ENCODE results near the gene CCNK.

CCNK gene

GRCh38 chr14:99468836-99469592 is 12.2 kb upstream of the CCNK start:
- Histone ChIP-seq H3K4me1 (ENCODE audit: control insufficient read depth, insufficient read depth, low read length) (peaks cover 4% of the 10 kb centered on the region), H3K36me3 (ENCODE audit: control insufficient read depth, insufficient read depth, low read length) (peaks cover 3% of the 10 kb centered on the region), H3K27me3 (ENCODE audit: control insufficient read depth, insufficient read depth, low read length) (no peaks in the 10 kb centered on the region), H3K9ac (ENCODE audit: low read length) (no peak overlapping the region), H3K4me3 (ENCODE audit: low read length) (no peak overlapping the region), H3K27ac (ENCODE audit: low read depth, low read length) (no peak overlapping the region)

GRCh38 chr14:99471731-99472130 is 9.5 kb upstream of the CCNK start:
- H3K4me3 ChIP-seq (ENCODE audit: low read length) = no peak overlapping the region
- H3K27me3 ChIP-seq (ENCODE audit: control insufficient read depth, insufficient read depth, low read length) = no peaks in the 10 kb centered on the region
- no peaks in the 10 kb centered on the region for H3K36me3 ChIP-seq (ENCODE audit: control insufficient read depth, insufficient read depth, low read length)
- H3K9ac ChIP-seq (ENCODE audit: low read length) = no peak overlapping the region
- no peak overlapping the region for H3K27ac ChIP-seq (ENCODE audit: low read depth, low read length)
- H3K4me1 ChIP-seq (ENCODE audit: control insufficient read depth, insufficient read depth, low read length) = peaks cover 4% of the 10 kb centered on the region

- Histone ChIP-seq H3K9ac (ENCODE audit: low read length) (no peak overlapping the region), H3K4me1 (ENCODE audit: control insufficient read depth, insufficient read depth, low read length) (no peaks in the 10 kb centered on the region), H3K36me3 (ENCODE audit: control insufficient read depth, insufficient read depth, low read length) (no peaks in the 10 kb centered on the region)
Measured at GRCh38 chr14:99472937-99473336, 8.3 kb upstream of the CCNK start.

GRCh38 chr14:99473458-99473857 is 7.8 kb upstream of the CCNK start:
- Histone ChIP-seq H3K27me3 (ENCODE audit: control insufficient read depth, insufficient read depth, low read length) (no peaks in the 10 kb centered on the region), H3K4me1 (ENCODE audit: control insufficient read depth, insufficient read depth, low read length) (no peaks in the 10 kb centered on the region), H3K4me3 (ENCODE audit: low read length) (no peak overlapping the region), H3K27ac (ENCODE audit: low read depth, low read length) (no peak overlapping the region), H3K9ac (ENCODE audit: low read length) (no peak overlapping the region), H3K36me3 (ENCODE audit: control insufficient read depth, insufficient read depth, low read length) (no peaks in the 10 kb centered on the region)

More at GRCh38 chr14:99472937-99473336, 8.3 kb upstream of the CCNK start:
- Histone ChIP-seq H3K27ac (ENCODE audit: low read depth, low read length) (no peak overlapping the region), H3K27me3 (ENCODE audit: control insufficient read depth, insufficient read depth, low read length) (no peaks in the 10 kb centered on the region), H3K4me3 (ENCODE audit: low read length) (no peak overlapping the region)

- peaks cover 10% of the 10 kb centered on the region for H3K4me1 ChIP-seq (ENCODE audit: control insufficient read depth, insufficient read depth, low read length)
- no peak overlapping the region for H3K4me3 ChIP-seq (ENCODE audit: low read length)
- H3K9ac ChIP-seq (ENCODE audit: low read length) = no peak overlapping the region
- no peak overlapping the region for H3K27ac ChIP-seq (ENCODE audit: low read depth, low read length)
- H3K36me3 ChIP-seq (ENCODE audit: control insufficient read depth, insufficient read depth, low read length) = no peaks in the 10 kb centered on the region
- no peaks in the 10 kb centered on the region for H3K27me3 ChIP-seq (ENCODE audit: control insufficient read depth, insufficient read depth, low read length)
Measured at GRCh38 chr14:99475179-99475578, 6.0 kb upstream of the CCNK start.

GRCh38 chr14:99475660-99476059 is 5.5 kb upstream of the CCNK start:
- peaks cover 10% of the 10 kb centered on the region for H3K4me1 ChIP-seq (ENCODE audit: control insufficient read depth, insufficient read depth, low read length)
- H3K36me3 ChIP-seq (ENCODE audit: control insufficient read depth, insufficient read depth, low read length) = no peaks in the 10 kb centered on the region
- no peak overlapping the region for H3K9ac ChIP-seq (ENCODE audit: low read length)
- no peaks in the 10 kb centered on the region for H3K27me3 ChIP-seq (ENCODE audit: control insufficient read depth, insufficient read depth, low read length)
- no peak overlapping the region for H3K4me3 ChIP-seq (ENCODE audit: low read length)
- no peak overlapping the region for H3K27ac ChIP-seq (ENCODE audit: low read depth, low read length)

- Histone ChIP-seq H3K27ac (ENCODE audit: low read depth, low read length) (no peak overlapping the region), H3K4me1 (ENCODE audit: control insufficient read depth, insufficient read depth, low read length) (peaks cover 10% of the 10 kb centered on the region), H3K9ac (ENCODE audit: low read length) (no peak overlapping the region), H3K4me3 (ENCODE audit: low read length) (no peak overlapping the region), H3K36me3 (ENCODE audit: control insufficient read depth, insufficient read depth, low read length) (no peaks in the 10 kb centered on the region), H3K27me3 (ENCODE audit: control insufficient read depth, insufficient read depth, low read length) (no peaks in the 10 kb centered on the region)
Measured at GRCh38 chr14:99476864-99477263, 4.3 kb upstream of the CCNK start.

- H3K4me1 ChIP-seq (ENCODE audit: control insufficient read depth, insufficient read depth, low read length) = peaks cover 19% of the 10 kb centered on the region
- no peak overlapping the region for H3K4me3 ChIP-seq (ENCODE audit: low read length)
- H3K36me3 ChIP-seq (ENCODE audit: control insufficient read depth, insufficient read depth, low read length) = no peaks in the 10 kb centered on the region
- H3K27ac ChIP-seq (ENCODE audit: low read depth, low read length) = no peak overlapping the region
- H3K27me3 ChIP-seq (ENCODE audit: control insufficient read depth, insufficient read depth, low read length) = no peaks in the 10 kb centered on the region
- no peak overlapping the region for H3K9ac ChIP-seq (ENCODE audit: low read length)
Measured at GRCh38 chr14:99478128-99478527, 3.1 kb upstream of the CCNK start.

- Histone ChIP-seq H3K36me3 (ENCODE audit: control insufficient read depth, insufficient read depth, low read length) (no peaks in the 10 kb centered on the region), H3K4me1 (ENCODE audit: control insufficient read depth, insufficient read depth, low read length) (peaks cover 19% of the 10 kb centered on the region), H3K9ac (ENCODE audit: low read length) (peak overlapping the region; percentile 37), H3K27me3 (ENCODE audit: control insufficient read depth, insufficient read depth, low read length) (no peaks in the 10 kb centered on the region), H3K27ac (ENCODE audit: low read depth, low read length) (peak overlapping the region; percentile 84), H3K4me3 (ENCODE audit: low read length) (peak overlapping the region; percentile 80)
Measured at GRCh38 chr14:99479160-99479905, 1.9 kb upstream of the CCNK start.

- H3K4me3 ChIP-seq (ENCODE audit: low read length) = peak within 1 kb of the TSS; percentile 99
- H3K27ac ChIP-seq (ENCODE audit: low read depth, low read length) = peak within 1 kb of the TSS; percentile 95
- peak within 1 kb of the TSS; percentile 94 for H3K9ac ChIP-seq (ENCODE audit: low read length)
- H3K27me3 ChIP-seq (ENCODE audit: control insufficient read depth, insufficient read depth, low read length) = no peaks in the 10 kb centered on the region
- H3K36me3 ChIP-seq (ENCODE audit: control insufficient read depth, insufficient read depth, low read length) = no peaks in the 10 kb centered on the region
- H3K4me1 ChIP-seq (ENCODE audit: control insufficient read depth, insufficient read depth, low read length) = peaks cover 19% of the 10 kb centered on the region
Measured at GRCh38 chr14:99479906-99480869, 1.0 kb upstream of the CCNK start, which contains the start of gene SETD3. TSS of gene SETD3 (minus strand) at chr14:99480859. CDS start at chr14:99465805, 15,054 bp downstream.

GRCh38 chr14:99481745-99482099 is 513 bp downstream of the CCNK start:
- Histone ChIP-seq H3K27me3 (ENCODE audit: control insufficient read depth, insufficient read depth, low read length) (no peaks in the 10 kb centered on the region), H3K4me3 (ENCODE audit: low read length) (peak overlapping the region; percentile 99), H3K36me3 (ENCODE audit: control insufficient read depth, insufficient read depth, low read length) (no peaks in the 10 kb centered on the region), H3K4me1 (ENCODE audit: control insufficient read depth, insufficient read depth, low read length) (peaks cover 19% of the 10 kb centered on the region), H3K9ac (ENCODE audit: low read length) (peak overlapping the region; percentile 94), H3K27ac (ENCODE audit: low read depth, low read length) (peak overlapping the region; percentile 95)

GRCh38 chr14:99484106-99484505 is 2.9 kb downstream of the CCNK start:
- no peak overlapping the region for H3K4me3 ChIP-seq (ENCODE audit: low read length)
- no peaks in the 10 kb centered on the region for H3K36me3 ChIP-seq (ENCODE audit: control insufficient read depth, insufficient read depth, low read length)
- no peaks in the 10 kb centered on the region for H3K27me3 ChIP-seq (ENCODE audit: control insufficient read depth, insufficient read depth, low read length)
- no peak overlapping the region for H3K9ac ChIP-seq (ENCODE audit: low read length)
- H3K27ac ChIP-seq (ENCODE audit: low read depth, low read length) = no peak overlapping the region
- peaks cover 17% of the 10 kb centered on the region for H3K4me1 ChIP-seq (ENCODE audit: control insufficient read depth, insufficient read depth, low read length)

Measured in rectal smooth muscle tissue (tissue), 1 donor.